Transverse colon (tissue), 4 donors: ENCODE measurements around the gene CBLB. TPM values are rescaled to one million over a fixed set of nuclear protein-coding genes. Genes with fewer than 3 reads are reported as not detected.
A peak's percentile ranks its signal among the peaks of the same experiment; 100 is the strongest.

Experiments
- DNase-seq: peaks from one replicate; pipeline ENCODE4 v3.0.0-alpha.2; 2019
- H3K27ac ChIP-seq, 4 donors: fragments of 200-600 bp; sonication (generic); 2 replicates each; pipeline ENCODE4 v1.5.1; 2016 to 2018; ENCODE audit warnings: inconsistent platforms in 4 of 4
- H3K27me3 ChIP-seq: fragments of 200-600 bp; sonication (generic); 2 replicates; pipeline ENCODE4 v1.5.1; 2017; ENCODE audit warnings: inconsistent platforms
- H3K36me3 ChIP-seq, 4 donors: fragments of 200-600 bp; sonication (generic); 2 replicates each; pipeline ENCODE4 v1.5.1; 2017 to 2019; ENCODE audit warnings: inconsistent platforms in 4 of 4
- H3K4me1 ChIP-seq, 4 donors: fragments of 200-600 bp; sonication (generic); 2 replicates each; pipeline ENCODE4 v1.5.1; 2017 to 2020; ENCODE audit warnings: inconsistent platforms in 4 of 4
- H3K4me3 ChIP-seq, 4 donors: fragments of 200-600 bp; sonication (generic); 1 replicate in 1 of 4; 2 replicates in 3 of 4; pipeline versions ENCODE4 v1.5.1 to v1.6.1; 2017 to 2019; ENCODE audit warnings: inconsistent platforms in 4 of 4
- H3K9me3 ChIP-seq, 2 donors: fragments of 200-600 bp; sonication (generic); 2 replicates each; pipeline ENCODE4 v1.5.1; 2017 to 2019; ENCODE audit warnings: inconsistent platforms in 2 of 2
- CTCF ChIP-seq, 5 experiments: fragments of 200-600 bp in 3 of 5; fragments of 450-650 bp in 2 of 5; sonication (generic) in 3 of 5; IDR thresholded peaks; 1 replicate in 2 of 5; 2 replicates in 3 of 5; pipeline ENCODE4 v1.5.1; 2016 to 2017; ENCODE audit warnings: antibody characterized with exemption in 5 of 5, inconsistent platforms in 3 of 5, mild to moderate bottlenecking in 2 of 5, moderate library complexity in 1 of 5
- EP300 ChIP-seq: sonication (generic); formaldehyde crosslinking; IDR thresholded peaks from one replicate; pipeline ENCODE4 v1.6.1; 2017; ENCODE audit warnings: antibody characterized with exemption, low read depth
- POLR2A ChIP-seq: fragments of 450-650 bp; IDR thresholded peaks from one replicate; pipeline ENCODE4 v1.6.1; 2016; ENCODE audit warnings: antibody characterized with exemption, mild to moderate bottlenecking, moderate library complexity
- POLR2AphosphoS5 ChIP-seq, 3 donors: sonication (generic); formaldehyde crosslinking; IDR thresholded peaks; one replicate each; pipeline ENCODE4 v1.6.1; 2016; ENCODE audit warnings: antibody characterized with exemption in 3 of 3
- WGBS, 2 donors: methylation state at CpG; one replicate each; pipeline ENCODE4 v1.1.5; 2018; ENCODE audit warnings: low coverage in 1 of 2; 5-methylcytosine and 5-hydroxymethylcytosine counted together
- in situ Hi-C, 4 donors: fragments of 200-750 bp; cut with MboI; loops; one replicate each; pipeline versions ENCODE4 v1.15.0 to v1.15.1; 2017; ENCODE audit warnings: low sequenced_read_pairs in 3 of 4, low pct_ligation_motif_present in 1 of 4, low pct_unique_long_range_greater_than_20kb in 1 of 4
- intact Hi-C: fragments of 100-400 bp; cut with DNase I; formaldehyde crosslinking; loops from one replicate; pipeline ENCODE4 v1.15.1; 2023; ENCODE audit warnings: low total_unique reads
- total RNA-seq, 4 donors: library from RNA; depleted of rRNA; stranded (reverse); fragments of >200 nt; gene quantifications; one replicate each; pipeline ENCODE4 v1.1.0, GENCODE V29; 2016

The CBLB gene
- total RNA-seq, 4 donors from 2014 or later, result 25.1 to 76.2 (median 63.6) TPM

DNA sequence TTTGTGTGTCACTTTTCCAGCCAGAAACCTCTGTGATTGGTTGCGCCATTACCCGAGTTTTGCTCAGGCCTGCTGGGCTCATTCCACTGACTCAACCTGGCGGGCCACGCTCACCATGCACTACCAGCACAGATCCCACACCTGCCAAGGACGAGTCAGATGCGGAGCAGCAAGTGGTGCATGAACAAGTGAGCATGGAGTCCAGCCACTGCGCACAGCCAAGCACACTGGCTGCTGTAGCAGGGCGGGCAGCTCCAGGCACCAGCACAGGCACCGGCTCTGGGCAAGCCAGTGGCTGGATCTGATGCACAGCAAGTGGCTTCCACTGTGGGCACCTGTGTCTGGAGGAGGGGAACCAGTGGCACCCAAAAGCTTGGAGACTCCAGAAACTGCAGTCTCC, 110.4 kb downstream of the CBLB start:
- H3K4me1 ChIP-seq, result no peaks in the 10 kb centered on the region
- in situ Hi-C loops (no loop called here), intact Hi-C loops (no loop called here)
- TF ChIP-seq POLR2A (no peak), EP300 (no peak), POLR2AphosphoS5 (IDR thresholded peaks at IDR 0.05) (no peak), CTCF (IDR thresholded peaks at IDR 0.05) (no peak)
- no peaks in the 10 kb centered on the region for H3K27me3 ChIP-seq
- H3K36me3 ChIP-seq, result peaks cover 0 to 15% (median 3%) of the 10 kb centered on the region in 4 donors
- H3K27ac ChIP-seq, result no peak overlapping the region
- no peak overlapping the region for H3K4me3 ChIP-seq
- WGBS, 2 donors, result 99 to 100% methylated on average over 3 to 8 of the region's 9 CpGs
- peaks cover 4 to 7% of the 10 kb centered on the region in 2 donors for H3K9me3 ChIP-seq
- DNase-seq, result no peak

DNA sequence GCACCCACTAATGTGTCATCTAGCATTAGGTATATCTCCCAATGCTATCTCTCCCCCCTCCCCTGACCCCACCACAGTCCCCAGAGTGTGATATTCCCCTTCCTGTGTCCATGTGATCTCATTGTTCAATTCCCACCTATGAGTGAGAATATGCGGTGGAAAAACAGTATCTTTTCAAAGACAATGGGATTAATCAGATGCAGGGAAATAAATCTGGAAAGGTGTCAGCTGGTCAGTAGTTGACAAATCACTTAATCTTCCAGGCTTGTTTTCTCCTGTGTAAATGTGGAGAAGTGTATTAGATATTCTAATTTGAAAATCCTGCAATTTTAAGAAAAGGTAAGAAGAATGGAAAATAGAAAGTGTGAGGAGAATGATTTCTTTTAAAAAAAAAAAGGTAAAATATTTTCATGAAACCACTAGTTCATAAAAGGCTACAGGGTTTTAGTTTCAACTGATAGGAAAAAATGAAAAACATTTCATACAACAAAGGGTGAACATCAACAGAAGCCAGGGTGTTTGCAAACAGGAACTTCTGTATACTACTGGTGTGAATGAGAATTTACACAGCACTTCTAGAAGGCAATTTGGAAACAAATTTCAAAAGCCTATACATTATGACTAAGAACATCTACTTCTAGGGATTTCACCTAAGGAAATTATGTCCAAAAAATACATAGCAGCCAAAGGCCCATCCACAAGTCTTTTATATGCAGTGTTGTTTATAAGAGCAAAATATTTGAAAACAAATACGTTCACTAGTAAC, 113.5 kb downstream of the CBLB start:
- WGBS, 2 donors, result 95% methylated on average over 2 of the region's 2 CpGs
- TF ChIP-seq CTCF (IDR thresholded peaks at IDR 0.05) (no peak), EP300 (no peak), POLR2AphosphoS5 (IDR thresholded peaks at IDR 0.05) (no peak), POLR2A (no peak)
- in situ Hi-C loops, result no loop called here
- intact Hi-C loops, result no loop called here
- Histone ChIP-seq H3K4me1 (peaks cover 0 to 11% (median 4%) of the 10 kb centered on the region in 4 donors), H3K27ac (no peak overlapping the region), H3K36me3 (no peaks in the 10 kb centered on the region), H3K4me3 (no peak overlapping the region), H3K27me3 (no peaks in the 10 kb centered on the region), H3K9me3 (no peaks in the 10 kb centered on the region)
- no peak for DNase-seq

DNA sequence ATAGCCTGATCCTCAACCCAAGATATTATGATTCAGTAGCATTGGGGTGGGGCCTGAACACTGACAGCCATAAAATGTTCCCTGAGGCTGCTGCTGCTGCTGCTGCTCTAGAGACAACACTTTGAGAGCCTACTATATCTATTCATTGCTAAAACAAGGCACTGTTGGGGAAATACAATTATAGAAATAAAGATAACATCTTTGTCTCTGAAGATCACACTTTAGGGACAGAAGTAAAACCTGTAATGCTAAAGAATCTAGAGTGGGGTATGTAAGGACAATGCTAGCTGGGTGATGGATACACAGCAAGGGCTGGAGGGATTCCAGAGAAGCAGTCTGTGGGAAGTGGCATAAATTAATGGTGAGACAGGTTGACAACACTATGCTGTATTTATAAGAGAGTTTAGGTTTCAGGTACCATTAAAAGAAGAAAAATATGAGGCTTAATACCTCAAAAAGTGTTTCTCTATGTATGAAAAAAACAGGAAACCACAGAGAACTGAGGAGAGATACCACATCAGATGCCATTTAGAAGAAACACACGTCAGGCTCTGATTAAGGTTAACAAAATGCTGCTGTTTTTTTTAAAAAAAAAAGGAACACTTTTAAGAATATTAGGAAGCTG, 115.9 kb downstream of the CBLB start:
- Histone ChIP-seq H3K36me3 (no peaks in the 10 kb centered on the region), H3K27me3 (no peaks in the 10 kb centered on the region), H3K27ac (peak overlapping the region; percentile 14 to 45 (median 35)), H3K4me1 (peaks cover 0 to 29% (median 8%) of the 10 kb centered on the region in 4 donors), H3K9me3 (no peaks in the 10 kb centered on the region), H3K4me3 (no peak overlapping the region)
- intact Hi-C loops (no loop called here), in situ Hi-C loops (no loop called here)
- DNase-seq, result peak; percentile 27
- TF ChIP-seq POLR2AphosphoS5 (IDR thresholded peaks at IDR 0.05) (no peak), POLR2A (peak; percentile 20)
- 38 to 44% methylated on average over 1 of the region's 1 CpG for WGBS, 2 donors

- 74 to 78% methylated on average over 1 of the region's 1 CpG for WGBS, 2 donors
- in situ Hi-C loops, result no loop called here
- H3K27me3 ChIP-seq, result no peaks in the 10 kb centered on the region
- H3K4me1 ChIP-seq, result peaks cover 5 to 50% (median 25%) of the 10 kb centered on the region in 4 donors
- intact Hi-C loops, result no loop called here
- no peaks in the 10 kb centered on the region for H3K9me3 ChIP-seq
- TF ChIP-seq POLR2A (no peak), CTCF (IDR thresholded peaks at IDR 0.05) (no peak), EP300 (no peak), POLR2AphosphoS5 (IDR thresholded peaks at IDR 0.05) (no peak)
- no peaks in the 10 kb centered on the region for H3K36me3 ChIP-seq
- H3K27ac ChIP-seq, result peak overlapping the region; percentile 61 to 73 (median 64)
- no peak overlapping the region for H3K4me3 ChIP-seq
- no peak for DNase-seq
Measured at GRCh38 chr3:105747696-105748095, 121.1 kb downstream of the CBLB start.
